ENCODE measurements around the gene PLCL2.

Gene PLCL2

DNA sequence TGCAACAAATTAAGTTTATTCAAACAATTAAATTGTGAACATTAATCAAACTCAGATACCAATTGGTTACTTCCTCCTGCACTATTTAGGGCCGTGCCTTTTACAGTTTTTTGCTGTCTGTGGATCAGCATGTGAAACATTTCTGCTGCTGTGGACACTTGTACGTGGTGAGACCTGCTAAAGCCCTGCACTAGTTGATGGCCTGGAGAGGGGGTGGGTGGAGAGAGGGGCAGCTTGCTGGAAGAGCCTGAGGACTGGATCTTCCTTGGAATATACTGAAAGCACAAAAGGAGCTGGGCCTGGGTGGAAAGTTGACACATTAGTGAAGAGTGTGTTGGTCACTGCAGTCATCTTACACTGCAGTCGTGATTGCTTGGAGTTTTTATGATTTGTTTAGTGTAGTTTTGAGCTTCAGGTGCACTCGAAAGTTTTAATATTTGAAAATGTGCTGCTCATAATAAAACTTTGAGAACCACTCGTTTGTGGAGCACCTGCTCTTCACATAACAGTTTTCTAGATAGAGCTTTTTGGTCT is 11.4 kb downstream of the PLCL2 start:
- no peak for DNase-seq

DNA sequence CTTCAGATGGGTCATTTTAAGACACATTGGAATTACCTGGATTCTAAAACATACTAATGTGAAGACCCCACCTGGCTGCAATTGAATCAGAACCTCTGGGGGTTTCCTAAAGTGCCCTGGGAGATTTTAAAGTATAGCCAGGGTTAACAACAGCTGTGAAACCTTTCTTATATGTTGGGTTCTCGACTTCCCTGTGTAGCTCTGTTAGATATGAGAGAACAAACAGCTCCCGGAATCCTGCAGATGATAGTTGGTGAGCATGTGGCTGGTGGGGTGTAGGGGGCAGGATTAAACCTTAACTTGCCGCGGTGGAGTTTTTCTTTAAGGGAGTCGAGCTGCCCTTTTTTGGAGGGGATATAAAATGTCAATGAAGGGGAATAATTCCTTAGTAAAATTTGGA is 12.1 kb downstream of the PLCL2 start:
- no peak for DNase-seq

GRCh38 chr3:16897254-16897926 is 12.6 kb downstream of the PLCL2 start:
- no peak for DNase-seq

DNA sequence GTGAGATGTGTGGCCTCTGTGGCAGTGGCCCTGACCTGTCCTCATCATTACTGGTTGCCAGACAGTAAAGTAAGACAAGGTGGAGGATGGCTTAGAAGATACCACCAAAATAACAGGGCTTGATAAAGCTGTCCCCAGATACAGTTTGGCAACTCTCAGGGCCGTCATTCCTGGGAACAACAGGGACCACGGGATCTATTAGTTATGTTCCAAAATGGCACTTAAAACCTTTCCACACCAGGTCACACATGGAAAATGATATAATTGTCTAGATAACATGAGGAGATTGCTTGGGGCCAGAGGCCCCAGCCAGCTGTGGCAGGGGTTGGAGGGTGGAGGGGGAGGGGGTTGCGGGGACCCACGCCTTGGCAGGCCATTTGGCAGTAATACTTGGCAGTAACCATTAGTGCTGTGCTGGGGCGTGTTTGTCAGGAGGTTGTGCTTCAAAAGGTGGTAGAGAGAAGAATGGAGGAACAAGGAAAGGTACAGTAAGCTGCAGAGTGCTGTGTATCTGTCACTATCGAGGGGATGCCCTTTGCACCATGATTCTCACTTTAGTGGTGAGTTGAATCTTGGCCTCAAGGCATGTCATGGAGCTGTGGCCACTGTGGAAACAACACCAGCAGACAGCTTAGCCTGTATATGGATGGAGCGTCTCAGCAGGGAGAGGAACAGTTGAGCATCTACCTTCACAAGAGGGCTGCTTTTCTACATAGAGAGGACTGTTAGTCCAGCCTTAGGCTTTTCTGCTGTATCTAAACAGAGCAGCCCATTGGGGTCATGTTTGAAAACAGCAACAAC is 14.0 kb downstream of the PLCL2 start:
- DNase-seq: no peak

DNA sequence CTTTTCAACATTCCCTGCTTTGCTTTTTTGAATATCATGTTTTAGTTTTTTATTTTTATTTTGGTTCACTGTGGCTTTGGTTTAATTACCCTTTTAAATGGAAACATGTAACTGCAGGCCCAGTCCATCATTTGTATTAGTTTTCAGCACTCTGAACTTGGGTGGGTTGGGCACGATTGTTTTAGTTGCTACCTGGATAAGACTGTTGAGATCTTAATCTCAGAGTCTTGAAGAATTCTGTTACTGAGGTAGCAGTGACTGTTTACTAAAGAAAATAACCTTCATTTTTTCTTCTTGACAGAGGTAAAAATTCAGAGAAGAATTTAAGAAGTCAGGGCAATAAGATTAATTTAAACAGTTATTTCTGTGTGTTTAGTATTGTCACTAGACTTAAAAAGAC is 15.2 kb downstream of the PLCL2 start:
- DNase-seq: no peak

DNA sequence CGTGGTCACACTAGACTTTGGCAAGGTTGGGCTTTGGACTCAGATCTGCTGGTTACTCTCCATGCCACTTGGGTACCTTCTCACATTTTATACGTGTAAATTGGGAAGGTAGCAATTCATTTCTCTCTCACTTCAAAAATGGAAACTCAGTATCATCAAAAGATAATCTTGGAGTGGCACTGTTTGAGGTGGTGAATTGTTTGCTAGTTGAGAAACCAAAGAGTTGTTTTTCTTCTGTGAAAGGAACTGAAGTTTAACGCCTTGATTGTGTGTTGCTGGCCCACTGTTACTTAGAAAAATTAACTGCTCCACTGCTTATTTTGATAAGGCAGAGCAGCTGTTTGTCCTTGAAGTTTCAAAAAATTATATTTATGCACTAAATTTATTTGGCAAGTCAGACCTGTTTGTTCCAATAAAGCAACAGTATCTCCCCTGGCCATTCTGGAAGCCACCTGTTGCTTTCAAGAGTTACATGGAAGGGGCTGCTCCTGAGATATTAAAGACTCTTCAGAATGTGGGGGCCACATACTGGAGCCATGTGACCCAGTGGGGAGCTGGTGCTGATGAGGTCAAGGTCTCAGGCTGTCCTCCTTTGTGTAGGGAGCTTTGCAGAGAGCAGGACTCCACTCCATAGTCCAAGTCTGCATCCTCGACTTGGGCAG is 16.2 kb downstream of the PLCL2 start:
- DNase-seq: no peak

- no peak for DNase-seq
These were observed 20.0 kb downstream of the PLCL2 start for GRCh38 chr3:16904423-16905417.

DNA sequence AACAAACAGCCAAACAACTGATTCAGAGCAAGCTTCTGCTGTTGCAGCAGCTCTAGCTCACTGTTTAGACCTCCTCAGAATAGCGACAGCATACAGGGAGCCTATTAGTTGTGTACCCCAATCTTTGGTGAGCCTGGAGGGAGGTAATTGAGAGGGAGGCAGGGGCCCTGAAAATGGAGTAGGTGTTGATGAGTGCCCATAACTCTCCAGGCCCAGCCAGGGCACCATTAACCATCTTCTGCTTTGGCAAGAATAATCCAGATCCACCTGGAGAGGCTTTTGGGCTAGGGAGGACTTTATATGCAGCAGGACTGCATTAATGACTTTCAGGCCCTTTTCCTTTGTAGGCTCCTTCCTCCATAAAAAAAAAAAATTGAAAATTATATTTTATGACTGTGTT is 20.9 kb downstream of the PLCL2 start:
- no peak for DNase-seq

- no peak for DNase-seq
These were observed 21.9 kb downstream of the PLCL2 start for GRCh38 chr3:16906682-16907081.

GRCh38 chr3:16907243-16907642 is 22.5 kb downstream of the PLCL2 start:
- no peak for DNase-seq

- no peak for DNase-seq
These were observed 23.5 kb downstream of the PLCL2 start for GRCh38 chr3:16908016-16908807.

GRCh38 chr3:16908896-16909295 is 24.1 kb downstream of the PLCL2 start:
- no peak for DNase-seq

GRCh38 chr3:16909802-16910201 is 25.0 kb downstream of the PLCL2 start:
- no peak for DNase-seq

DNA sequence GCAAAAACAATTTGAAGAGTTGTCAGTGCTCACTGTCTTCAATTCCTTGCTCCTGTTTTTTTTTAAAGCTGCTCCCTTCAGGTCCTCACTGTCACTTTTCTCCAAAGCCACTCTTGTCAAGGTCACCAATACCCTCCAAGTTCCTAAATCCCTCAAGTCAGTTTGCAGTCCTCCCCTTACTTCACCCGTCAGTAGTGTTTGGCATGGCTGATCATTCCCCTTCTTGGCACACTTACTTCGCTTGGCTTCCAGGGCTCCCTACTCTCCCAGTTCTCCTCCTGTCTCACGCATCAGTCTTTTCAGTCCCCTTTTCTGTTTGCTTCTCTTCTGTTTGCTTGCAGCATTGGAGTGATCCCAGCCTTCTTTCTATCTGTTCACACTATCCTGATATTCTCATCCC is 25.5 kb downstream of the PLCL2 start:
- DNase-seq: no peak

DNA sequence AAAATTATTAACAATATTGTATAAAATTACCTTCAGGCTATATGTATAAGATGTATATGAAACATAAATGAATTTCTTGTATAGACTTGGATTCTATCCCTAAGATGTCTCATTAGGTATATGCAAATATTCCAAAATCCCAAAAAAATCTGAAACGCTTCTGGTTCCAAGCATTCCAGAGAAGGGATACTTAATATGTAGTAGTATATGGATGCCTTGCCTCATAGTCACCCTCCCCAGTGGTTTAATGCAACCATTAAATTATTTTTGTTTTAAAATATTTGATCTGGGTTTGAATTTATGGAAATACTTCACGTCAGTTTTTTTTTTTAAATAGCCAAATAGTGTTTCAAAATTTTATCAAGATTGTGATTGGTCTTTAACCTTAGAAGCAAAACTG is 27.2 kb downstream of the PLCL2 start:
- DNase-seq: no peak

GRCh38 chr3:16912400-16913263 is 27.9 kb downstream of the PLCL2 start:
- no peak for DNase-seq

DNA sequence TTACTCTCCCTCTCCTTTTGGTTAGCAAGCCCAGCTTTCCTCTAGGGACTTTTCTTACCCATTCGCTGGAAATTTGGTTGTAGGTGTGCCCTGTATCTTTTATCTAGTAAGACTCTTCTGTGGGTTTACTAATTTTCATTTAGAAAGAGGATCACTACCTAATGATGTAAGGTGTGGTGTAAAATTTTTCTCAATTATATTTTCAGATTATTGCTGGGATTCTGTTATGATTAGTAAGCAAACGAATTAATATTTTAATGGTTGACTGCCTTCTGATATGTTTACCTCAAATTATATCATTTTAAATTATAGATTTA is 28.5 kb downstream of the PLCL2 start:
- DNase-seq: no peak

DNA sequence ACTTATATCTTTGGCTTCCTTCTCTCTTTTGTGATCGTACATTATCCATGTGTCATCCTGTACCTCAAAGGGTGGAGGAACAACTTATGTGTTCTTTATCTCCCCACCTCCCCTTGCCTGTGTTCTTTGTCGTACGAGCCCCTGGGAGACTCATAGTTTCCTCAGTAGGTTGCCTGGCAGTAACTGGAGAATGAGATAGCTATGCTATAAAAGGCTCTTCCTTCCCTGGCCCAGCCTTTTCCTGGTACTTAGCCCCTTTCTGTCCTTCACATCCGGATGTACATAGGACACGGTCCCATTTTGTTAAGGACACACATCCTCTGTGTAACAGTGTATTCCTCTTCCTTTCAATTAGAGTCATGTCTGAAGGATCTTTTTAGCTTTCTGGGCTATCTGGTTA is 32.1 kb downstream of the PLCL2 start:
- DNase-seq: no peak

DNA sequence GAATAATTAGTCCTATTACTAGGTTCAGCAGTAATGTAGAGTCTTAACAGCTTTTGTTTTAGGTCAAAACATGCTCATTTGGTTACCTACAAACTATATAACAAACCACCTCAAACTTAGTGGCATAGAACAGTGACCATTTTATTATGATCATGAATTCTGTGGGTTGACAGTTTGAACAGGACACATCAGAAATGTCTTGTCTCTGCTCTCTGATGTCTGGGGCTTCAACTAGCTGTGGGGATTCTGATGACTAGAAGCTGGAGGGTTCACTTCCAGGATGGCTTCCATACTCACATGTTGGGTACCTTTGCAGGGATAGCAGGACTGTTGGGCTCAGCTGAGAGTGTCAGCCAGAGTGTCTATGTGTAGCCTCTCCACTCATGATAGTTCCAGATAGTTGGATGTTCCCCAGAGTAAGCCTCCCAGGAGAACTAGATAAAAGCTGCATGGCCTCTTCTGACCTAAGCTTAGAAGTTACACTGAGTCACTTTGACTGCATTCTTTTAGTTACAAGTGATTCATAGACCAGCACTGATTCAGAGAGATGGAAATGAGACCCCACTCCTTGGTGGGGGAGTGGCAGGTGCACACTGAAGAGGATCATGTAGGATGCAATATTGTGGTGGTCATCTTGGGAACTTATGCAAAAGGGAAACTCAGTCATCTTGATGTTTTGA is 32.6 kb downstream of the PLCL2 start:
- no peak for DNase-seq

- DNase-seq: no peak
These were observed 33.4 kb downstream of the PLCL2 start for GRCh38 chr3:16917980-16918682.
